Right lobe of liver (tissue), 6 donors: ENCODE results near the gene OGFOD2. TPM values are rescaled to one million over a fixed set of nuclear protein-coding genes. Genes with fewer than 3 reads are reported as not detected.
A peak's percentile ranks its signal among the peaks of the same experiment; 100 is the strongest.

Experiments used
- ATAC-seq, 4 donors: fragments of 200-7000 bp; cut with Tn5 transposase; one replicate each; pipeline ENCODE4 v1.9.1; 2020; ENCODE audit warnings: mild to moderate bottlenecking in 4 of 4, moderate library complexity in 4 of 4
- DNase-seq, 3 donors: peaks; one replicate each; pipeline ENCODE4 v3.0.0-alpha.2; 2020
- H3K27ac ChIP-seq, 3 donors: fragments of 200-600 bp; one replicate each; pipeline ENCODE4 v1.8.0; 2022
- H3K27me3 ChIP-seq, 2 donors: fragments of 200-600 bp; one replicate each; pipeline ENCODE4 v1.8.0; 2022
- H3K36me3 ChIP-seq, 4 donors: fragments of 200-600 bp; sonication (generic) in 1 of 4; one replicate each; pipeline versions ENCODE4 v1.5.1 to v1.8.0; 2017 to 2022; ENCODE audit warnings: control low read depth in 1 of 4
- H3K4me1 ChIP-seq, 4 donors: fragments of 200-600 bp; sonication (generic) in 1 of 4; one replicate each; pipeline versions ENCODE4 v1.5.1 to v1.8.0; 2017 to 2022; ENCODE audit warnings: control low read depth in 1 of 4
- H3K4me3 ChIP-seq, 3 donors: fragments of 200-600 bp; one replicate each; pipeline ENCODE4 v1.8.0; 2022
- H3K9me3 ChIP-seq, 4 donors: fragments of 200-600 bp; sonication (generic) in 1 of 4; one replicate each; pipeline versions ENCODE4 v1.5.1 to v1.8.0; 2017 to 2022; ENCODE audit warnings: control low read depth in 1 of 4
- CTCF ChIP-seq, 4 donors: fragments of 200-600 bp in 3 of 4; fragments of 450-650 bp in 1 of 4; IDR thresholded peaks; one replicate each; pipeline versions ENCODE4 v1.5.1 to v1.8.0; 2016 to 2022; ENCODE audit warnings: antibody characterized with exemption in 4 of 4, mild to moderate bottlenecking in 2 of 4
- POLR2A ChIP-seq: fragments of 450-650 bp; IDR thresholded peaks from one replicate; pipeline ENCODE4 v1.6.1; 2017; ENCODE audit warnings: antibody characterized with exemption, mild to moderate bottlenecking
- WGBS: methylation state at CpG from one replicate; pipeline ENCODE4 v1.1.6; 2018; ENCODE audit warnings: low coverage, low lambda C conversion rate; ENCODE audit not compliant: insufficient coverage; ENCODE audit errors: missing lambda C conversion rate; 5-methylcytosine and 5-hydroxymethylcytosine counted together
- intact Hi-C, 2 donors: fragments of 100-400 bp; cut with DNase I; formaldehyde crosslinking; loops; one replicate each; pipeline versions ENCODE4 v1.11.2 to v1.14.1; 2022
- total RNA-seq, 6 experiments: library from RNA; depleted of rRNA in 2 of 6; stranded (reverse); fragments of >200 nt in 2 of 6; fragmentation: NEBNext Ultra II Directional in 3 of 6; extraction: Animal tissue kit (Norgen Biotek cat#: 25700) in 3 of 6; gene quantifications; one replicate each; pipeline versions ENCODE4 v1.1.0 to v1.2.4, GENCODE V29; 2016 to 2023
- donor health status: DM: no; HTN: yes; CAD: no.
- donor health status: DM: no; HTN: no; CAD: no.
- donor health status: DM: no; HTN: no; CAD: no.
- donor health status: DM: no; HTN: yes; CAD: no.
- donor health status: DM: no; HTN: yes; CAD: no.

The OGFOD2 gene
- total RNA-seq, 6 experiments from 2014 or later = 9.9 to 18.8 (median 14.1) TPM

GRCh38 chr12:122997343-122998250 lies 22.6 kb downstream of the OGFOD2 start:
- Histone ChIP-seq H3K9me3 (no peaks in the 10 kb centered on the region), H3K4me1 (peaks cover 0 to 65% (median 30%) of the 10 kb centered on the region in 4 donors), H3K27ac (peak overlapping the region in 1 of 3 donors; percentile 66), H3K27me3 (no peaks in the 10 kb centered on the region), H3K4me3 (no peak overlapping the region), H3K36me3 (no peaks in the 10 kb centered on the region)
- TF ChIP-seq CTCF (IDR thresholded peaks at IDR 0.05) (no peak), POLR2A (no peak)
- intact Hi-C loops = loop anchor here in 1 of 2 donors (10.0 kb wide), 1 partner anchor 247 kb away; no protein-coding TSS in a partner anchor
- 91% methylated on average over 8 of the region's 25 CpGs for WGBS
- ATAC-seq (no peak), DNase-seq (no peak)

- no CpG with 5 or more reads among the region's 4 CpGs for WGBS
- TF ChIP-seq POLR2A (no peak), CTCF (IDR thresholded peaks at IDR 0.05) (no peak)
- Histone ChIP-seq H3K27me3 (no peaks in the 10 kb centered on the region), H3K4me3 (no peak overlapping the region), H3K9me3 (no peaks in the 10 kb centered on the region), H3K36me3 (no peaks in the 10 kb centered on the region), H3K4me1 (peaks cover 0 to 59% (median 26%) of the 10 kb centered on the region in 4 donors), H3K27ac (peak overlapping the region in 1 of 3 donors; percentile 9)
- DNase-seq (peak in 1 of 3 donors; percentile 73), ATAC-seq (peak in 2 of 4 donors; percentile 7 to 10)
- intact Hi-C loops = loop anchor here in 1 of 2 donors (10.0 kb wide), 1 partner anchor 246 kb away; no protein-coding TSS in a partner anchor
Measured at GRCh38 chr12:122998316-122998715, 23.3 kb downstream of the OGFOD2 start.

- Histone ChIP-seq H3K27me3 (no peaks in the 10 kb centered on the region), H3K4me3 (no peak overlapping the region), H3K4me1 (peaks cover 0 to 49% (median 21%) of the 10 kb centered on the region in 4 donors), H3K9me3 (no peaks in the 10 kb centered on the region), H3K27ac (no peak overlapping the region), H3K36me3 (peaks cover 0 to 2% (median 0%) of the 10 kb centered on the region in 4 donors)
- no peak for ATAC-seq
- intact Hi-C loops = loop anchor here in 1 of 2 donors (10.0 kb wide), 1 partner anchor 245 kb away; no protein-coding TSS in a partner anchor
- WGBS = 97% methylated on average over 4 of the region's 8 CpGs
- TF ChIP-seq CTCF (IDR thresholded peaks at IDR 0.05) = no peak
- no peak for TF ChIP-seq POLR2A
- peak in 1 of 3 donors; percentile 32 for DNase-seq
Measured at GRCh38 chr12:122999196-122999946, 24.3 kb downstream of the OGFOD2 start.

- TF ChIP-seq CTCF (IDR thresholded peaks at IDR 0.05) (no peak), POLR2A (no peak)
- 89% methylated on average over 8 of the region's 20 CpGs for WGBS
- Histone ChIP-seq H3K27ac (no peak overlapping the region), H3K4me1 (peaks cover 0 to 42% (median 18%) of the 10 kb centered on the region in 4 donors), H3K27me3 (no peaks in the 10 kb centered on the region), H3K4me3 (no peak overlapping the region), H3K9me3 (no peaks in the 10 kb centered on the region), H3K36me3 (peaks cover 0 to 8% (median 0%) of the 10 kb centered on the region in 4 donors)
- ATAC-seq (no peak), DNase-seq (peak in 1 of 3 donors; percentile 51)
- intact Hi-C loops = loop anchor here in 1 of 2 donors (10.0 kb wide), 1 partner anchor 245 kb away; no protein-coding TSS in a partner anchor
Measured at GRCh38 chr12:122999986-123000420, 25.0 kb downstream of the OGFOD2 start.
